ENCODE measurements around the gene CTNNBL1. TPM values are rescaled to one million over a fixed set of nuclear protein-coding genes. Genes with fewer than 3 reads are reported as not detected.

CTNNBL1 gene, protein sequence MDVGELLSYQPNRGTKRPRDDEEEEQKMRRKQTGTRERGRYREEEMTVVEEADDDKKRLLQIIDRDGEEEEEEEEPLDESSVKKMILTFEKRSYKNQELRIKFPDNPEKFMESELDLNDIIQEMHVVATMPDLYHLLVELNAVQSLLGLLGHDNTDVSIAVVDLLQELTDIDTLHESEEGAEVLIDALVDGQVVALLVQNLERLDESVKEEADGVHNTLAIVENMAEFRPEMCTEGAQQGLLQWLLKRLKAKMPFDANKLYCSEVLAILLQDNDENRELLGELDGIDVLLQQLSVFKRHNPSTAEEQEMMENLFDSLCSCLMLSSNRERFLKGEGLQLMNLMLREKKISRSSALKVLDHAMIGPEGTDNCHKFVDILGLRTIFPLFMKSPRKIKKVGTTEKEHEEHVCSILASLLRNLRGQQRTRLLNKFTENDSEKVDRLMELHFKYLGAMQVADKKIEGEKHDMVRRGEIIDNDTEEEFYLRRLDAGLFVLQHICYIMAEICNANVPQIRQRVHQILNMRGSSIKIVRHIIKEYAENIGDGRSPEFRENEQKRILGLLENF
- total RNA-seq (2014; rRNA removed; shearing (Covaris generic)), result 22.4 and 25.3 TPM in 2 replicates
- 49.4 and 53.7 TPM in 2 replicates for polyA plus RNA-seq (2016; fragmentation: Nextera tagmentation; extraction: Ambion mirVana)

DNA sequence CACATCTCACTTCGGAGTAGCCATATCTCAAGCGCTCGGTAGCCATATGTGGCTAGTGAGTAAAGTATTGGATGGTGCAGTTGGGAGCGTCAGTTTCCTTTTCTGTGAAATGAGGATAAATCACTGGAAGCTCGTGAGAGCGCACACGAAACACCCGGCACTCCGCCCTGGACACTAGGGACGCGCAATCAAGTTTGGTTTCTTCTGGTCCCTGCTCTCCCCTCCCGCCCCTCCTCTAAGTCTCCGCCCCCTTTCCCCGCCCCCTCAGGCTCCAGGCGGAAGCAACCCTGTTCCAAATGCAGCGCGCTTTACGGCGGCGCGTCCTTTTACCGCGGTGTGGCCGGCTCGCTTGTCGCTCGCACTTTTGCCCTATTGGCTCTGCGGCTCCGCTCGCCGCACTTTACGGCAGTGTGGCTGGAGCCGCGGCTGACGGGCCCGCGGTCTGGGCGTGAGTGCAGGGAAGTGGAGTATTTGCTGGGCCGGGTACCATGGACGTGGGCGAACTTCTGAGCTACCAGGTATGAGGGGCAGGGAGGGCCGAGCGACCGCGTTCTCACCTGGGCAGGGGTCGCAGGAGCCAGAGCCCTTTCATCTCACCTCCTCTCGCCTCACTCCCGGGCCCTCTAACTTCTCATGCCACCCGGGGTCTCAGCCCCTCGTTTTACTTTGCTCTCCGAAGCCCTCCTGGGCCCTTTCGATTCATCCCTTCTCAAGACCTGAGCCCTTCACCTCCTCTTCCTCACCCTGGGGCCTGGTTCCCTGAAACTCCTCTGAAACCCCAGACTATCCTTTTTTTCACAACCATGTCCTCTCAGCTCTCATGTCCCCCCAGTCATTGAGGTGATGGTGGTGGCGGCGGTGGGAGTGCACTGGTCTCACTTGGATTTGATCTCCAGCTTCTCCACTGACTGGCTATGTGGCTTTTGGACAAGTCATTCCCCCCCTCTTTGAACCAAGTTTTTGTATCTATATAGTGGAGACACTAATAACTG, at the start of gene CTNNBL1:
CTNNBL1 (plus strand) TSS at position 396 of the 992 bp plus-strand sequence; CDS start at position 489, 93 bp downstream.
- Histone ChIP-seq H3K9me2 (ENCODE audit: insufficient read depth) (no peaks in the 10 kb centered on the region), H4K20me1 (ENCODE audit: insufficient read depth) (no peaks in the 10 kb centered on the region), H3K4me1 (ENCODE audit: insufficient read depth) (peaks cover 7% of the 10 kb centered on the region; the same call in 1 of the 2 replicates), H3K27ac (0 out of 2 replicates have a peak within 1 kb of the TSS, but pooled peaks have one; percentile 20), H3K4me3 (peak within 1 kb of the TSS; percentile 92), H2AFZ (peak within 1 kb of the TSS; percentile 87), H3K27me3 (replicated peaks; ENCODE audit: insufficient read depth) (no peaks in the 10 kb centered on the region), H3K4me2 (ENCODE audit: unreplicated experiment) (peak within 1 kb of the TSS; percentile 93), H3K9me3 (ENCODE audit: low read depth) (no peaks in the 10 kb centered on the region), H3F3A (ENCODE audit: insufficient read depth) (no peaks in the 10 kb centered on the region), H3K36me3 (ENCODE audit: low read depth) (no peaks in the 10 kb centered on the region), H3K9ac (peak within 1 kb of the TSS; percentile 84), H3K79me2 (ENCODE audit: insufficient read depth) (peaks cover 51% of the 10 kb centered on the region)
- TF ChIP-seq EZH2 (IDR thresholded peaks at IDR 0.05; ENCODE audit: insufficient read depth, poor library complexity, severe bottlenecking), result no peak
- TF ChIP-seq EZH2phosphoT487 (IDR thresholded peaks at IDR 0.05; ENCODE audit: insufficient read depth, low read depth), result no peak
- 1% methylated on average over 52 of the region's 54 CpGs for WGBS, 2 experiments (ENCODE audit: low coverage in 1 of 2, low lambda C conversion rate in 2 of 2, missing lambda C conversion rate in 2 of 2)
- peak; percentile 98 for DNase-seq
- in situ Hi-C loops (cut with MboI), result no loop called here

DNA sequence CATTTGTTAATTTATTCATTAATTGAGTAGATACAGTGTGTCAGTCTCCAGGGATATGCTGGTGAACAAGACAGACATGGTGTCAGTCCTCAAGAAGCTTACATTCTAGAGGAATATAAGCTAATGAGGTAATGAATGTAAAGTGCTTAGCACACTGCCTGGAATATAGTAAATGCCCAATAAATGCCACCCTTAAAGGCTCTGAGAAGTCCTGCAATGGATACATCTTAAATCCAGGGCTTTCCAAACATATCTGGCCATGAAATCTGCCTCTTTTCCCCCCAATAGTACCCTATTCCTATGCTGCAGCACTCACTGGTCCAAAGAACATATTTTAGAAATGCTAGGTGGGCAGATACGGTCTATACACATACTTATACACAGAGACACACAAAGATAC, 49.2 kb upstream of the CTNNBL1 start:
- 50 to 59% methylated on average over 1 of the region's 1 CpG for WGBS, 2 experiments (ENCODE audit: low coverage in 1 of 2, low lambda C conversion rate in 2 of 2, missing lambda C conversion rate in 2 of 2)
- TF ChIP-seq EZH2phosphoT487 (IDR thresholded peaks at IDR 0.05; ENCODE audit: insufficient read depth, low read depth) (no peak), EZH2 (IDR thresholded peaks at IDR 0.05; ENCODE audit: insufficient read depth, poor library complexity, severe bottlenecking) (no peak)

DNA sequence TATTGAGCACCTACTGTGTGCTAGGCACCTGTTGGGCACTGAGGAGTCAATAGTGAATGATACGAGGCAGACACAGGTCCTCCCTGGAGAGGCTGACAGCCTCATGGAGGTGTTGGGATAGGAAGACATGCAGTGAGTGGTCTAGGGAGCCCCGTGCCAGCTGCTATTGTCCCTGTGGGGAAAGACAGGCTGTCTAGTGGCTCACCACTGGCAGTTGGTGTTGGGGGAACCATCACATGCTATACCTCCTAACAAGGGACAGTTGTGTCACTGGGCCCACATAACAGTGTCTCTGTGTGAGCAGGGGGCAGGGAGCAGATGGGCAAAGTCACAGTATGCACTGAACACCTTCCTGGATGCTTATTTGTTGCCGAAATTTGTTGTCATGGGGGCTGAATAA, 45.9 kb upstream of the CTNNBL1 start:
- no peaks in the 10 kb centered on the region for H3K36me3 ChIP-seq (ENCODE audit: low read depth)
- TF ChIP-seq EZH2 (IDR thresholded peaks at IDR 0.05; ENCODE audit: insufficient read depth, poor library complexity, severe bottlenecking), result no peak
- TF ChIP-seq EZH2phosphoT487 (IDR thresholded peaks at IDR 0.05; ENCODE audit: insufficient read depth, low read depth), result no peak
- H3K9ac ChIP-seq, result no peak overlapping the region
- no peak overlapping the region for H2AFZ ChIP-seq
- H3K27ac ChIP-seq, result no peak overlapping the region
- H3K9me2 ChIP-seq (ENCODE audit: insufficient read depth), result no peaks in the 10 kb centered on the region
- no peaks in the 10 kb centered on the region for H3F3A ChIP-seq (ENCODE audit: insufficient read depth)
- H3K9me3 ChIP-seq (ENCODE audit: low read depth), result no peaks in the 10 kb centered on the region
- no peak for DNase-seq
- H3K79me2 ChIP-seq (ENCODE audit: insufficient read depth), result no peaks in the 10 kb centered on the region
- H3K4me3 ChIP-seq, result no peak overlapping the region
- in situ Hi-C loops (cut with MboI), result no loop called here
- 31 to 32% methylated on average over 3 of the region's 3 CpGs for WGBS, 2 experiments (ENCODE audit: low coverage in 1 of 2, low lambda C conversion rate in 2 of 2, missing lambda C conversion rate in 2 of 2)
- no peaks in the 10 kb centered on the region for H4K20me1 ChIP-seq (ENCODE audit: insufficient read depth)
- peaks cover 7% of the 10 kb centered on the region; the same call in 1 of the 2 replicates for H3K4me1 ChIP-seq (ENCODE audit: insufficient read depth)
- no peak overlapping the region for H3K4me2 ChIP-seq (ENCODE audit: unreplicated experiment)
- H3K27me3 ChIP-seq (replicated peaks; ENCODE audit: insufficient read depth), result peaks cover 27% of the 10 kb centered on the region

More for the DNA sequence above, 49.2 kb upstream of the CTNNBL1 start:
- Histone ChIP-seq H3K79me2 (ENCODE audit: insufficient read depth) (no peaks in the 10 kb centered on the region), H3K9me2 (ENCODE audit: insufficient read depth) (no peaks in the 10 kb centered on the region), H3K27me3 (replicated peaks; ENCODE audit: insufficient read depth) (peaks cover 52% of the 10 kb centered on the region), H3K36me3 (ENCODE audit: low read depth) (no peaks in the 10 kb centered on the region), H3K4me2 (ENCODE audit: unreplicated experiment) (no peak overlapping the region), H3K4me3 (no peak overlapping the region), H3K4me1 (ENCODE audit: insufficient read depth) (peaks cover 7% of the 10 kb centered on the region; the same call in 1 of the 2 replicates), H3K27ac (no peak overlapping the region), H3F3A (ENCODE audit: insufficient read depth) (no peaks in the 10 kb centered on the region), H2AFZ (no peak overlapping the region), H4K20me1 (ENCODE audit: insufficient read depth) (no peaks in the 10 kb centered on the region), H3K9me3 (ENCODE audit: low read depth) (no peaks in the 10 kb centered on the region), H3K9ac (no peak overlapping the region)
- DNase-seq, result no peak
- in situ Hi-C loops (cut with MboI), result no loop called here

DNA sequence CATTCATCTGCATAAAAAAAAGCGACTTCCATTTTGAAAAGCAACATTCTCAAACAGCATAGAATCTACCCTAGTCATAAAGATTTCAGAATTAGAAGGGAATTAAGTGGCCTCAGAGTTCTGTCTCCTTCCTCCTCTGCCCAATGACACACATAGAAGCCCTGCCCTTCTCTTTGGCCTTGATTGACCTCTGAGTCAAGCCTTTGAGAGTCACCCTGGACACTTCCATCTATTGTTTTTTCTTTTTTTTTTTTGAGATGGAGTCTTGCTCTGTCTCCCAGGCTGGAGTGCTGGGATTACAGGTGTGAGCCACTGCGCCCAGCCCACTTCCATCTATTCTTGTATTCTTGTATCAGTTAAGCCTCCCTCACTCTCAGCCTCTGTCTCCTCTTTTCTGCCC, 44.8 kb upstream of the CTNNBL1 start:
- Histone ChIP-seq H3K4me2 (ENCODE audit: unreplicated experiment) (no peak overlapping the region), H3K9me2 (ENCODE audit: insufficient read depth) (no peaks in the 10 kb centered on the region), H3K9ac (no peak overlapping the region), H3F3A (ENCODE audit: insufficient read depth) (no peaks in the 10 kb centered on the region), H3K4me3 (no peak overlapping the region), H3K9me3 (ENCODE audit: low read depth) (no peaks in the 10 kb centered on the region), H3K27me3 (replicated peaks; ENCODE audit: insufficient read depth) (peaks cover 20% of the 10 kb centered on the region), H3K4me1 (ENCODE audit: insufficient read depth) (peaks cover 7% of the 10 kb centered on the region; the same call in 1 of the 2 replicates), H3K79me2 (ENCODE audit: insufficient read depth) (no peaks in the 10 kb centered on the region), H3K27ac (no peak overlapping the region), H4K20me1 (ENCODE audit: insufficient read depth) (no peaks in the 10 kb centered on the region), H3K36me3 (ENCODE audit: low read depth) (no peaks in the 10 kb centered on the region), H2AFZ (no peak overlapping the region)
- no peak for TF ChIP-seq EZH2phosphoT487 (IDR thresholded peaks at IDR 0.05; ENCODE audit: insufficient read depth, low read depth)
- no peak for TF ChIP-seq EZH2 (IDR thresholded peaks at IDR 0.05; ENCODE audit: insufficient read depth, poor library complexity, severe bottlenecking)
- 60 to 63% methylated on average over 2 of the region's 2 CpGs for WGBS, 2 experiments (ENCODE audit: low coverage in 1 of 2, low lambda C conversion rate in 2 of 2, missing lambda C conversion rate in 2 of 2)
- DNase-seq, result peak; percentile 59
- in situ Hi-C loops (cut with MboI), result no loop called here

Measured in GM23248 (cell line).